Activated CD8-positive, alpha-beta T cell treated with anti-CD3 and anti-CD28 coated beads for 36 hours (primary cell): Measurements from ENCODE around the gene BBX. TPM values are rescaled to one million over a fixed set of nuclear protein-coding genes. Genes with fewer than 3 reads are reported as not detected.

ENCODE experiments used
- ATAC-seq: fragments of 200-7000 bp; cut with Tn5 transposase; one replicate; pipeline ENCODE4 v1.10.0; 2021; ENCODE audit warnings: mild to moderate bottlenecking, moderate library complexity
- CTCF ChIA-PET: fragments of 350-600 bp; sonication (Branson Sonifier 250); formaldehyde crosslinking; loops from one replicate; lab custom pipeline; 2021; ENCODE audit warnings: antibody characterized with exemption; lab: Charles Lee
- POLR2A ChIA-PET: fragments of 350-600 bp; sonication (Branson Sonifier 250); formaldehyde crosslinking; loops from one replicate; lab custom pipeline; 2021; ENCODE audit warnings: antibody characterized with exemption; lab: Charles Lee
- DNase-seq: peaks from one replicate; pipeline ENCODE4 v3.0.0-alpha.2; 2020
- H3K27ac Mint-ChIP-seq: one replicate; pipeline ENCODE4 v1.8.0; 2021; ENCODE audit warnings: mild to moderate bottlenecking, mixed read lengths
- H3K27me3 Mint-ChIP-seq: one replicate; pipeline ENCODE4 v1.8.0; 2021; ENCODE audit warnings: mixed read lengths
- H3K36me3 Mint-ChIP-seq: one replicate; pipeline ENCODE4 v1.8.0; 2021; ENCODE audit warnings: low read depth, mixed read lengths
- H3K4me1 Mint-ChIP-seq: one replicate; pipeline ENCODE4 v1.8.0; 2021; ENCODE audit warnings: low read depth, mixed read lengths
- H3K4me3 Mint-ChIP-seq: one replicate; pipeline ENCODE4 v1.8.0; 2021; ENCODE audit warnings: mild to moderate bottlenecking, moderate library complexity, mixed read lengths
- H3K9me3 Mint-ChIP-seq: one replicate; pipeline ENCODE4 v1.8.0; 2021; ENCODE audit warnings: mixed read lengths
- intact Hi-C: fragments of 100-400 bp; cut with micrococcal nuclease; formaldehyde crosslinking; loops from one replicate; pipeline ENCODE4 v1.10.0; 2022
- total RNA-seq, 2 experiments: library from RNA; stranded (reverse); gene quantifications; one replicate each; pipeline ENCODE4 v1.2.3, GENCODE V29; 2021
- TF ChIP-seq, protein P1 (sequence below): fragments of 200-600 bp; IDR thresholded peaks from one replicate; pipeline ENCODE4 v1.8.0; 2022; ENCODE audit warnings: antibody characterized with exemption, mild to moderate bottlenecking

BBX gene
- total RNA-seq, 2 experiments from 2014 or later: 40.9 to 42.4 TPM

GRCh38 chr3:107798381-107798780 is 275.6 kb downstream of the BBX start:
- no peak overlapping the region for H3K27ac Mint-ChIP-seq
- H3K27me3 Mint-ChIP-seq: no peaks in the 10 kb centered on the region
- ChIA-PET POLR2A (no interaction called here), CTCF (no interaction called here)
- no peak for ATAC-seq
- H3K4me1 Mint-ChIP-seq: peaks cover 13% of the 10 kb centered on the region
- intact Hi-C loops: no loop called here
- H3K36me3 Mint-ChIP-seq: peaks cover 26% of the 10 kb centered on the region
- no peak overlapping the region for H3K4me3 Mint-ChIP-seq
- TF ChIP-seq, protein P1, sequence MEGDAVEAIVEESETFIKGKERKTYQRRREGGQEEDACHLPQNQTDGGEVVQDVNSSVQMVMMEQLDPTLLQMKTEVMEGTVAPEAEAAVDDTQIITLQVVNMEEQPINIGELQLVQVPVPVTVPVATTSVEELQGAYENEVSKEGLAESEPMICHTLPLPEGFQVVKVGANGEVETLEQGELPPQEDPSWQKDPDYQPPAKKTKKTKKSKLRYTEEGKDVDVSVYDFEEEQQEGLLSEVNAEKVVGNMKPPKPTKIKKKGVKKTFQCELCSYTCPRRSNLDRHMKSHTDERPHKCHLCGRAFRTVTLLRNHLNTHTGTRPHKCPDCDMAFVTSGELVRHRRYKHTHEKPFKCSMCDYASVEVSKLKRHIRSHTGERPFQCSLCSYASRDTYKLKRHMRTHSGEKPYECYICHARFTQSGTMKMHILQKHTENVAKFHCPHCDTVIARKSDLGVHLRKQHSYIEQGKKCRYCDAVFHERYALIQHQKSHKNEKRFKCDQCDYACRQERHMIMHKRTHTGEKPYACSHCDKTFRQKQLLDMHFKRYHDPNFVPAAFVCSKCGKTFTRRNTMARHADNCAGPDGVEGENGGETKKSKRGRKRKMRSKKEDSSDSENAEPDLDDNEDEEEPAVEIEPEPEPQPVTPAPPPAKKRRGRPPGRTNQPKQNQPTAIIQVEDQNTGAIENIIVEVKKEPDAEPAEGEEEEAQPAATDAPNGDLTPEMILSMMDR: no peak
- no peaks in the 10 kb centered on the region for H3K9me3 Mint-ChIP-seq
- no peak for DNase-seq

DNA sequence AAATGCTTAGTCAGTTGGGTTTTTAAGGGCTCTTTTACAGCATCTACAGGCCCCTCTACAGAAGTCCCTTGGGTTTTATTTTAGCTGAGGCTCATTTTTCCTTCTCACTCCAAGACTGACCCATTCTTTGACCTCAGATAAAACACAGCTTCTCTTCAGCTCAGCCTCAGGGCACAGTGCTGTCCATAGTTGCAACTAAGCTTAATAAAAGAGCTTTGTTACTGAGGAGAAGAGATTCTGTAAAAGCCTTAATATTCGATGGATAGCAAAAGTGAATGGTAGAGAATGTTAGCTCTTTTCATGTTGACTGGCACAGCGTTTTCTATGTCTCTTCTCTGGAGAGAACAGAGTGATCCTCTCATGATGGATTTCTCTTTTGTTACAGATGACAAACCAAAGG is 277.9 kb downstream of the BBX start:
- Mint-ChIP-seq H3K4me3 (no peak overlapping the region), H3K36me3 (peaks cover 26% of the 10 kb centered on the region), H3K9me3 (no peaks in the 10 kb centered on the region), H3K27ac (no peak overlapping the region), H3K27me3 (no peaks in the 10 kb centered on the region), H3K4me1 (peaks cover 10% of the 10 kb centered on the region)
- ATAC-seq (no peak), DNase-seq (no peak)
- TF ChIP-seq, protein P1: no peak
- intact Hi-C loops: no loop called here
- CTCF ChIA-PET: interaction anchor here (1.0 kb wide), 1 partner anchor 9 kb away, joined by 3 read pairs; no protein-coding TSS in a partner anchor
- POLR2A ChIA-PET: no interaction called here

GRCh38 chr3:107803170-107803569 is 280.4 kb downstream of the BBX start:
- ATAC-seq (no peak), DNase-seq (no peak)
- H3K4me3 Mint-ChIP-seq: no peak overlapping the region
- CTCF ChIA-PET: interaction anchor here (0.8 kb wide), 1 partner anchor 23 kb away, joined by 3 read pairs; no protein-coding TSS in a partner anchor
- no peaks in the 10 kb centered on the region for H3K27me3 Mint-ChIP-seq
- H3K36me3 Mint-ChIP-seq: peaks cover 32% of the 10 kb centered on the region
- intact Hi-C loops: no loop called here
- no peaks in the 10 kb centered on the region for H3K9me3 Mint-ChIP-seq
- POLR2A ChIA-PET: interaction anchor here (0.8 kb wide), 1 partner anchor 156 kb away, joined by 3 read pairs; no protein-coding TSS in a partner anchor
- TF ChIP-seq, protein P1: no peak
- no peak overlapping the region for H3K27ac Mint-ChIP-seq
- no peaks in the 10 kb centered on the region for H3K4me1 Mint-ChIP-seq

DNA sequence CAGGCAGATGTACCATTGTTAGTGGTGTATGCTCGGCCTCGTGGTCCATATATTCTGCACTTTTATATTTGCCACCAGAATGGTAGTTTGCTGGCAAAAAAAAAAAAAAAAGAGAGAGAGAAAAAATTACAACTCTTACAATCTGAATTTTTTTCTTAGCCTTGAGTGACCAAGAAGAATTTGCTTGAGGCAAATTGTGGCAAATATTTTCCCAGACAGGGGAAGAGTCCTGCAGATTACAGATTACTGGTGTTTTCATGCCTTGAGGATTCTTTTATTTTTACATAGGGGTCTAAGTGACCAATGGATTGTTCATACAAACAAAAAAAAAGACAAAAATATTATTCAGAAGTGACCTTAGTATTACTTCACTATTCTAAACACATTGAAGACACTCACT is 283.3 kb downstream of the BBX start:
- Mint-ChIP-seq H3K9me3 (no peaks in the 10 kb centered on the region), H3K4me1 (peaks cover 10% of the 10 kb centered on the region), H3K4me3 (no peak overlapping the region), H3K27ac (no peak overlapping the region), H3K36me3 (peaks cover 30% of the 10 kb centered on the region), H3K27me3 (no peaks in the 10 kb centered on the region)
- ChIA-PET POLR2A (no interaction called here), CTCF (no interaction called here)
- ATAC-seq (no peak), DNase-seq (no peak)
- intact Hi-C loops: no loop called here
- TF ChIP-seq, protein P1: no peak

DNA sequence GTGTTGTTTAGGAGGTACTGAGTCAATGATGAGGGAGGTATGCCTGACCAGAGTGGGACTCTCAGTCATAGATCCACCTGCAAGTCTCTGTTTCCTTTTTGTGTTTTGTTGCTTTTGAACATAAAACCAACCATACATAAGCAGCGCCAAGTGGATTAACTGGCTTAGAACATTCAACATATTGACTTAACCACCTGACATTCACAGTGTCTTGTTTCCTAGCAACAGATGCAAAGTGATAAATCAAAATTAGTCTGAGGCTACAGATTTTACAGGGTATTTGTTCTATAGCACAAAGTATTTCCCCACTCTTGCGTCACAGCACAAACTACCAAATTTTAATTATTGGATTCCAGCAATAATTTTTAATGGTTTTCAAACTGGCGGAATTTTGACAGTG is 283.8 kb downstream of the BBX start:
- peaks cover 10% of the 10 kb centered on the region for H3K4me1 Mint-ChIP-seq
- no peak for DNase-seq
- TF ChIP-seq, protein P1: no peak
- ChIA-PET CTCF (no interaction called here), POLR2A (no interaction called here)
- H3K27ac Mint-ChIP-seq: no peak overlapping the region
- H3K27me3 Mint-ChIP-seq: no peaks in the 10 kb centered on the region
- ATAC-seq: no peak
- no peaks in the 10 kb centered on the region for H3K9me3 Mint-ChIP-seq
- H3K4me3 Mint-ChIP-seq: no peak overlapping the region
- intact Hi-C loops: no loop called here
- H3K36me3 Mint-ChIP-seq: peaks cover 28% of the 10 kb centered on the region
